Panc1 (cell line): ENCODE results near the gene JCHAIN. TPM values are rescaled to one million over a fixed set of nuclear protein-coding genes. Genes with fewer than 3 reads are reported as not detected.

Source experiments
- ATAC-seq: fragments of 200-7000 bp; cut with Tn5 transposase; 2 replicates; pipeline ENCODE4 v1.9.1; 2020; ENCODE audit warnings: mild to moderate bottlenecking, moderate library complexity
- BruUV-seq: library from RNA; stranded (reverse); fragments of 400-500 nt; replicated peaks from 2 replicates; lab custom pipeline; 2021; lab: Mats Ljungman, UMichigan
- CTCF ChIA-PET: fragments of 300-600 bp; sonication (Branson Sonifier 250); formaldehyde crosslinking; loops from one replicate; lab custom pipeline; 2022; ENCODE audit warnings: antibody characterized with exemption; lab: Charles Lee
- POLR2A ChIA-PET: fragments of 300-600 bp; sonication (Branson Sonifier 250); formaldehyde crosslinking; loops from one replicate; lab custom pipeline; 2022; ENCODE audit warnings: antibody characterized with exemption; lab: Charles Lee
- DNase-seq: peaks from one replicate; pipeline ENCODE4 v3.0.0-alpha.2; 2010; ENCODE audit warnings: low read depth, low spot score
- H3K27ac ChIP-seq: 2 replicates; pipeline ENCODE4 v1.5.1; 2011; ENCODE audit warnings: mild to moderate bottlenecking, low read length, inconsistent platforms
- H3K27me3 ChIP-seq: fragments of 200-500 bp; sonication (Bioruptor generic); 2 replicates; pipeline ENCODE4 v1.6.0; 2014; ENCODE audit warnings: low read length, inconsistent platforms; ENCODE audit not compliant: control insufficient read depth, insufficient read depth
- H3K36me3 ChIP-seq: fragments of 200-500 bp; sonication (Bioruptor generic); 2 replicates; pipeline ENCODE4 v1.5.1; 2014; ENCODE audit warnings: inconsistent platforms, mild to moderate bottlenecking, low read length, moderate library complexity; ENCODE audit not compliant: control insufficient read depth, insufficient read depth
- H3K4me1 ChIP-seq: 2 replicates; pipeline ENCODE4 v1.5.1; 2011; ENCODE audit warnings: inconsistent platforms, mild to moderate bottlenecking, low read length, moderate library complexity; ENCODE audit not compliant: control insufficient read depth, insufficient read depth
- H3K4me3 ChIP-seq, 2 experiments: 2 replicates each; pipeline ENCODE4 v1.5.1; 2011 to 2012; ENCODE audit warnings: low read depth in 2 of 2, low read length in 2 of 2, mild to moderate bottlenecking in 2 of 2, inconsistent platforms in 1 of 2, moderate library complexity in 1 of 2
- H3K9me3 ChIP-seq: fragments of 200-500 bp; sonication (Bioruptor generic); 2 replicates; pipeline ENCODE4 v1.5.1; 2014; ENCODE audit warnings: low read depth, mild to moderate bottlenecking, inconsistent platforms, low read length, moderate library complexity; ENCODE audit not compliant: control insufficient read depth, insufficient read depth
- POLR2AphosphoS5 ChIP-seq: IDR thresholded peaks from 2 replicates; pipeline ENCODE4 v1.6.1; 2012; ENCODE audit warnings: mild to moderate bottlenecking, low read depth, low read length, moderate library complexity
- SIN3A ChIP-seq: IDR thresholded peaks from 2 replicates; pipeline ENCODE4 v1.6.1; 2012; ENCODE audit warnings: low read depth, mild to moderate bottlenecking, low read length, moderate library complexity, borderline replicate concordance; ENCODE audit not compliant: insufficient read depth
- TCF7L2 ChIP-seq: IDR thresholded peaks from 2 replicates; pipeline ENCODE4 v1.6.1; 2011; ENCODE audit warnings: mild to moderate bottlenecking, low read depth, low read length, inconsistent platforms
- in situ Hi-C: cut with HindIII; loops from 2 replicates; pipeline ENCODE4 v1.10.0; 2016; ENCODE audit warnings: low sequenced_read_pairs, low pct_unique_long_range_greater_than_20kb
- intact Hi-C: fragments of 100-400 bp; cut with micrococcal nuclease; formaldehyde crosslinking; loops from one replicate; pipeline ENCODE4 v1.10.0; 2022; ENCODE audit not compliant: unreplicated experiment
- total RNA-seq: library from RNA; stranded (reverse); gene quantifications from one replicate; pipeline ENCODE4 v1.2.1, GENCODE V29; 2021; ENCODE audit not compliant: unreplicated experiment
- TF ChIP-seq, protein P1 (sequence below): fragments of 450-650 bp; IDR thresholded peaks from 2 replicates; pipeline ENCODE4 v1.5.1; 2017; ENCODE audit warnings: mild to moderate bottlenecking
- TF ChIP-seq, protein P2 (sequence below), 2 experiments: IDR thresholded peaks; 2 replicates each; pipeline ENCODE4 v1.6.1; 2011 to 2012; ENCODE audit warnings: low read depth in 2 of 2, control low read depth in 1 of 2, low read length in 1 of 2, mild to moderate bottlenecking in 1 of 2, moderate library complexity in 1 of 2; ENCODE audit not compliant: insufficient read depth in 1 of 2

Gene JCHAIN
- total RNA-seq, 1 experiment from 2014 or later: 0.36 TPM

DNA sequence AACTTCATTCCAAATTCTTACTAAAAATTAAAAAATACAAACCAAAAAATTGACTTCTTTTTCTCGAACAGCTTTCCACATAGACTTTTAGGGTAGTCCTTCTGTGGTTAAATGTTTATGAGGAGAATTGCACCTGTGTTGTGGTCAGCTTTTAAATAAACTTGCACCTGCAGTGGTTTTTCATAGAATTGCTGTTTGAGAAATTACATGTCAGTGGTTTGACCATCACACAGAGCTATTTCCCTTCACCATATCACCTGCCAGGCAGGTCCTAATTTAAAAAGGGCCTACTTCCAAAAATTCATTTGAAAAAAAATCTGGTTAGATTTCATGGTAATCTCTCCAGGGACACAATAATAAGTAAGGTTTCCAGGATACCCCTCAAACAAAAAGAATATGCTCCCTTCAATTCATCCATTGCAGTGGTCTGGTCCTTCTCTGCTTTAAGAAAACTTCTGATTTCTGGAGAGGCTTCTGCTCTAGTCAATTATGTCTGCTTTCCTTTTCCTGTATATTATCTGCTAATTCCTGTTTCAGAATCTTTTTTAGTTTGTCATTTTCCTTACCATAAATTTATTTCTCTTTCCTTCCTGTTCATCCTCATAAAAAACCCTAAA lies 12.2 kb upstream of the JCHAIN start:
- no peak overlapping the region for H3K4me3 ChIP-seq
- no peaks in the 10 kb centered on the region for H3K9me3 ChIP-seq
- no peaks in the 10 kb centered on the region for H3K4me1 ChIP-seq
- DNase-seq (no peak), ATAC-seq (no peak)
- ChIA-PET CTCF (no interaction called here), POLR2A (no interaction called here)
- H3K36me3 ChIP-seq: no peaks in the 10 kb centered on the region
- intact Hi-C loops: no loop called here
- H3K27me3 ChIP-seq: 0 out of 2 replicates have a peak, but pooled peaks cover 2% of the 10 kb centered on the region
- in situ Hi-C loops: no loop called here
- H3K27ac ChIP-seq: no peak overlapping the region
- no TSS peak for BruUV-seq
- no peak for TF ChIP-seq POLR2AphosphoS5
- no peak for TF ChIP-seq SIN3A
- TF ChIP-seq TCF7L2: no peak
- TF ChIP-seq, protein P1, sequence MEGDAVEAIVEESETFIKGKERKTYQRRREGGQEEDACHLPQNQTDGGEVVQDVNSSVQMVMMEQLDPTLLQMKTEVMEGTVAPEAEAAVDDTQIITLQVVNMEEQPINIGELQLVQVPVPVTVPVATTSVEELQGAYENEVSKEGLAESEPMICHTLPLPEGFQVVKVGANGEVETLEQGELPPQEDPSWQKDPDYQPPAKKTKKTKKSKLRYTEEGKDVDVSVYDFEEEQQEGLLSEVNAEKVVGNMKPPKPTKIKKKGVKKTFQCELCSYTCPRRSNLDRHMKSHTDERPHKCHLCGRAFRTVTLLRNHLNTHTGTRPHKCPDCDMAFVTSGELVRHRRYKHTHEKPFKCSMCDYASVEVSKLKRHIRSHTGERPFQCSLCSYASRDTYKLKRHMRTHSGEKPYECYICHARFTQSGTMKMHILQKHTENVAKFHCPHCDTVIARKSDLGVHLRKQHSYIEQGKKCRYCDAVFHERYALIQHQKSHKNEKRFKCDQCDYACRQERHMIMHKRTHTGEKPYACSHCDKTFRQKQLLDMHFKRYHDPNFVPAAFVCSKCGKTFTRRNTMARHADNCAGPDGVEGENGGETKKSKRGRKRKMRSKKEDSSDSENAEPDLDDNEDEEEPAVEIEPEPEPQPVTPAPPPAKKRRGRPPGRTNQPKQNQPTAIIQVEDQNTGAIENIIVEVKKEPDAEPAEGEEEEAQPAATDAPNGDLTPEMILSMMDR: no peak
- TF ChIP-seq, protein P2, sequence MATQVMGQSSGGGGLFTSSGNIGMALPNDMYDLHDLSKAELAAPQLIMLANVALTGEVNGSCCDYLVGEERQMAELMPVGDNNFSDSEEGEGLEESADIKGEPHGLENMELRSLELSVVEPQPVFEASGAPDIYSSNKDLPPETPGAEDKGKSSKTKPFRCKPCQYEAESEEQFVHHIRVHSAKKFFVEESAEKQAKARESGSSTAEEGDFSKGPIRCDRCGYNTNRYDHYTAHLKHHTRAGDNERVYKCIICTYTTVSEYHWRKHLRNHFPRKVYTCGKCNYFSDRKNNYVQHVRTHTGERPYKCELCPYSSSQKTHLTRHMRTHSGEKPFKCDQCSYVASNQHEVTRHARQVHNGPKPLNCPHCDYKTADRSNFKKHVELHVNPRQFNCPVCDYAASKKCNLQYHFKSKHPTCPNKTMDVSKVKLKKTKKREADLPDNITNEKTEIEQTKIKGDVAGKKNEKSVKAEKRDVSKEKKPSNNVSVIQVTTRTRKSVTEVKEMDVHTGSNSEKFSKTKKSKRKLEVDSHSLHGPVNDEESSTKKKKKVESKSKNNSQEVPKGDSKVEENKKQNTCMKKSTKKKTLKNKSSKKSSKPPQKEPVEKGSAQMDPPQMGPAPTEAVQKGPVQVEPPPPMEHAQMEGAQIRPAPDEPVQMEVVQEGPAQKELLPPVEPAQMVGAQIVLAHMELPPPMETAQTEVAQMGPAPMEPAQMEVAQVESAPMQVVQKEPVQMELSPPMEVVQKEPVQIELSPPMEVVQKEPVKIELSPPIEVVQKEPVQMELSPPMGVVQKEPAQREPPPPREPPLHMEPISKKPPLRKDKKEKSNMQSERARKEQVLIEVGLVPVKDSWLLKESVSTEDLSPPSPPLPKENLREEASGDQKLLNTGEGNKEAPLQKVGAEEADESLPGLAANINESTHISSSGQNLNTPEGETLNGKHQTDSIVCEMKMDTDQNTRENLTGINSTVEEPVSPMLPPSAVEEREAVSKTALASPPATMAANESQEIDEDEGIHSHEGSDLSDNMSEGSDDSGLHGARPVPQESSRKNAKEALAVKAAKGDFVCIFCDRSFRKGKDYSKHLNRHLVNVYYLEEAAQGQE (IDR thresholded peaks at IDR 0.05; ENCODE audit: insufficient read depth in 1 of 2, low read depth in 2 of 2, low read length in 1 of 2): no peak

DNA sequence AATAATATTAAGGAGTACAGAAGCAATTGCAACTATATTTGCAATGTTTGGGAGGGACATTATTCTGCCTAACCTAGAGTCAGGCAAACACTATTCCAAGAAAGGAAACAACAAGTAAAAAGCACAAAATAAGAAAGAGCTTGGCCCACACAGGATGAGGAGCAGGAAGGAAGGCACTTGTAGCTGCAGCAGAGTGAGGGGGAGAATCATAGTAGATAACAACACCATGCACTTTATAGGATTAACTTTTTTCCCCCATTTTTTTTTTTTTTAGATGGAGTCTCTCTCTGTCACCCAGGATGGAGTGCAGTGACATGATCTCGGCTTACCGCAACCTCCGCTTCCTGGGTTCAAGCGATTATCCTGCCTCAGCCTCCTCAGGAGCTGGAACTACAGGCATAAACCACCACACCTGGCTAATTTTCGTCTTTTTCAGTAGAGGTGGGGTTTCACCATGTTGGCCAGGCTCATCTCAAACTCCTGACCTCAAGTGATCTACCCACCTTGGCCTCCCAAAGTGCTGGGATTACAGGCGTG lies 10.3 kb upstream of the JCHAIN start:
- POLR2A ChIA-PET: no interaction called here
- intact Hi-C loops: no loop called here
- no TSS peak for BruUV-seq
- H3K36me3 ChIP-seq: no peaks in the 10 kb centered on the region
- no peaks in the 10 kb centered on the region for H3K9me3 ChIP-seq
- in situ Hi-C loops: no loop called here
- H3K27ac ChIP-seq: no peak overlapping the region
- ATAC-seq (no peak), DNase-seq (no peak)
- no peaks in the 10 kb centered on the region for H3K4me1 ChIP-seq
- TF ChIP-seq SIN3A (no peak), TCF7L2 (no peak), POLR2AphosphoS5 (no peak)
- TF ChIP-seq, protein P1: no peak
- TF ChIP-seq, protein P2 (IDR thresholded peaks at IDR 0.05; ENCODE audit: insufficient read depth in 1 of 2, low read depth in 2 of 2, low read length in 1 of 2): no peak
- H3K4me3 ChIP-seq: no peak overlapping the region
- 0 out of 2 replicates have a peak, but pooled peaks cover 2% of the 10 kb centered on the region for H3K27me3 ChIP-seq
- CTCF ChIA-PET: no interaction called here
